ENCODE data around the gene TMEM17. TPM values are rescaled to one million over a fixed set of nuclear protein-coding genes. Genes with fewer than 3 reads are reported as not detected.
A peak's percentile ranks its signal among the peaks of the same experiment; 100 is the strongest.

The TMEM17 gene
- total and polyA plus RNA-seq, 9 of the 15 experiments (the other 6 are each of a cell fraction or from before 2014, with no cell fraction given) = 0.58 to 2.2 (median 1.2) TPM

DNA sequence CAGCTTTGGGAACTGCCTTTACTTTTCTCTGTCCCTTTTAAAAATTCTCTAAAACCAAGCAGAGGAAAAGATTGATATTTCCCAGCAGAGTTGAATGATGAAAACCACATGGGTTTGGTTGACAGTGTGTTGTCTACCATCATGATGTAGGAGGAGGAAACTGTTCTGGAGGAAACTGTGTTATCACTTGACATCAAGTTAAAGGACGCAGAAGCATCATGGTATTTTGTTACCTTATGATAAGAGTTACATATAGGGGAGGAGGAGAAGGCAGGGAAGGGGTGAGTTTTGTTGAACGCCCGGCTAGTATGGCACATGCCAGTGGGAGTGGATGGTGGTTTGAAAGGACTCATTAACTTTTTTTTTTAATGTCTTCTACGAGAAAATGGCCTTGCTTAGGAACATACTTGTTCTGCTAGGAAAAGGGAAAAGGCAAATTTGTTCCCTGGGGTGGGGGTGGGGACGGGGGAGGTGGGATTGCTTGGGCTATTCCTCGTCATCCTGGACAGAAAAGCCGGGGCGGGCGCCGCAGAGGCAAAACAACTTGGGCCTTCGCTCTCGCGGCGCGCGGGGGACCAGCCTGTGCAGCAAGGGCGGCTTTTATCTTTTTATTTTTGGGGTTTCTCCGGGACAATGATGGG is 766 bp downstream of the TMEM17 start (continued):
- TF ChIP-seq ZKSCAN3 (CRISPR knock-in tag; IDR thresholded peaks at IDR 0.05) (no peak), TAF15 (IDR thresholded peaks at IDR 0.05; ENCODE audit: low read depth, low read length) (no peak), ZNF583 (CRISPR knock-in tag; IDR thresholded peaks at IDR 0.05) (no peak), FOXA1 (IDR thresholded peaks at IDR 0.05; ENCODE audit: borderline replicate concordance) (no peak), HNRNPLL (IDR thresholded peaks at IDR 0.05; ENCODE audit: low read depth, low read length, poor library complexity, severe bottlenecking) (no peak), CTBP1 (IDR thresholded peaks at IDR 0.05; ENCODE audit: borderline replicate concordance) (peak; percentile 23; the same call in 1 of the 2 replicates), AFF1 (IDR thresholded peaks at IDR 0.05; ENCODE audit: low read depth in 1 of 2, partially characterized antibody in 2 of 2) (no peak), EP400 (IDR thresholded peaks at IDR 0.05) (no peak; the same call in 1 of the 2 replicates), ARID2 (IDR thresholded peaks at IDR 0.05) (no peak), ESRRA (IDR thresholded peaks at IDR 0.05; ENCODE audit: borderline replicate concordance, low read depth) (no peak), HMGXB4 (CRISPR knock-in tag; IDR thresholded peaks at IDR 0.05) (no peak), SMARCE1 (IDR thresholded peaks at IDR 0.05) (no peak), HNRNPK (IDR thresholded peaks at IDR 0.05; ENCODE audit: low read depth, low read length, poor library complexity, severe bottlenecking) (no peak), ZNF740 (CRISPR knock-in tag; IDR thresholded peaks at IDR 0.05) (no peak), ZNF740 (tag; IDR thresholded peaks at IDR 0.05) (peak in 1 of 2 experiments; percentile 64; a peak in 1 of 4 replicates), SMARCA4 (IDR thresholded peaks at IDR 0.05) (peak; percentile 40; the same call in 1 of the 2 replicates), ZZZ3 (IDR thresholded peaks at IDR 0.05) (no peak), HMGN3 (IDR thresholded peaks at IDR 0.05; ENCODE audit: borderline replicate concordance, extremely low read depth, insufficient read length, low read depth, low read length) (no peak), MEF2D (tag; conservative IDR thresholded peaks at IDR 0.05; ENCODE audit: low read depth) (no peak), MXD1 (CRISPR knock-in tag; IDR thresholded peaks at IDR 0.05; ENCODE audit: borderline replicate concordance, poor library complexity, severe bottlenecking) (no peak), RCOR1 (IDR thresholded peaks at IDR 0.05; ENCODE audit: borderline replicate concordance in 1 of 2, low read depth in 2 of 2, low read length in 2 of 2) (no peak)
